DOHH2 (cell line): Measurements from ENCODE around the gene DYNC2H1.

Experiments
- EZH2phosphoT487 ChIP-seq: fragments of 200-600 bp; sonication (generic); IDR thresholded peaks from 2 replicates; pipeline ENCODE4 v1.6.1; 2017; ENCODE audit warnings: borderline replicate concordance, mild to moderate bottlenecking, antibody characterized with exemption, low read length, moderate library complexity, mixed read lengths
- TF ChIP-seq, protein P1 (sequence below): fragments of 200-600 bp; sonication (generic); IDR thresholded peaks from one replicate; pipeline ENCODE4 v1.5.1; 2014; ENCODE audit warnings: antibody characterized with exemption, mild to moderate bottlenecking, low read depth, low read length; ENCODE audit not compliant: poor library complexity, severe bottlenecking

DNA sequence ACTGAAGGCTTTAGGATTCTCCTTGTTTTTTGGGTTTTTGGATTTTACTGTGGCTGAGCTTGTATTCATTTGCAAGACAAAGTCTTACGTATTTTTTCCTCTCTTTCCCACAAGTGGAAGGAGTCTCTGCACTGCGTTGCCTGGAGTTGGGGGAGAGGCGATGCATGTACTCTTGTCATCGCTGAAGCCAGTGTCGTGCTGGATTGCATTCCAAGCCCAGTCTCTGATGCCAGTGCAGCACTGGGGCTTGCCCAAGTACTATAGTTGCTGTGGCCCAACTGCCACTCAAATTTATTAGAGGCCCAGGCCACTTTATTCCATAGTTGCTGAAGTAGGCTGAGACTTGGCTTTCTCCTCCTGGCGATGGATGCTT, 230.2 kb downstream of the DYNC2H1 start:
- TF ChIP-seq, protein P1, sequence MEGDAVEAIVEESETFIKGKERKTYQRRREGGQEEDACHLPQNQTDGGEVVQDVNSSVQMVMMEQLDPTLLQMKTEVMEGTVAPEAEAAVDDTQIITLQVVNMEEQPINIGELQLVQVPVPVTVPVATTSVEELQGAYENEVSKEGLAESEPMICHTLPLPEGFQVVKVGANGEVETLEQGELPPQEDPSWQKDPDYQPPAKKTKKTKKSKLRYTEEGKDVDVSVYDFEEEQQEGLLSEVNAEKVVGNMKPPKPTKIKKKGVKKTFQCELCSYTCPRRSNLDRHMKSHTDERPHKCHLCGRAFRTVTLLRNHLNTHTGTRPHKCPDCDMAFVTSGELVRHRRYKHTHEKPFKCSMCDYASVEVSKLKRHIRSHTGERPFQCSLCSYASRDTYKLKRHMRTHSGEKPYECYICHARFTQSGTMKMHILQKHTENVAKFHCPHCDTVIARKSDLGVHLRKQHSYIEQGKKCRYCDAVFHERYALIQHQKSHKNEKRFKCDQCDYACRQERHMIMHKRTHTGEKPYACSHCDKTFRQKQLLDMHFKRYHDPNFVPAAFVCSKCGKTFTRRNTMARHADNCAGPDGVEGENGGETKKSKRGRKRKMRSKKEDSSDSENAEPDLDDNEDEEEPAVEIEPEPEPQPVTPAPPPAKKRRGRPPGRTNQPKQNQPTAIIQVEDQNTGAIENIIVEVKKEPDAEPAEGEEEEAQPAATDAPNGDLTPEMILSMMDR: no peak
- no peak for TF ChIP-seq EZH2phosphoT487
